Hematopoietic multipotent progenitor cell treated with erythropoietin and hydrocortisone succinate and interleukin-3 and kit ligand, for 4 days (in vitro differentiated cells): Measurements from ENCODE around the gene CKAP2L.

ENCODE experiments used
- DNase-seq: peaks from one replicate; pipeline ENCODE4 v3.0.0-alpha.2; 2015

CKAP2L gene

GRCh38 chr2:112757265-112757664 is 7.1 kb downstream of the CKAP2L start:
- peak; percentile 51 for DNase-seq

- no peak for DNase-seq
These were observed 8.2 kb downstream of the CKAP2L start for GRCh38 chr2:112756207-112756606.

- no peak for DNase-seq
These were observed 9.0 kb downstream of the CKAP2L start for GRCh38 chr2:112755444-112755843.

- DNase-seq, result peak; percentile 65
These were observed 9.8 kb downstream of the CKAP2L start for GRCh38 chr2:112754564-112754963.

- DNase-seq, result no peak
These were observed 11.7 kb downstream of the CKAP2L start for GRCh38 chr2:112752667-112753066.

- no peak for DNase-seq
These were observed 12.8 kb downstream of the CKAP2L start for GRCh38 chr2:112751451-112752197.

- no peak for DNase-seq
These were observed 13.9 kb downstream of the CKAP2L start for GRCh38 chr2:112750560-112750843.

GRCh38 chr2:112749755-112750559 is 14.5 kb downstream of the CKAP2L start:
- peak; percentile 93 for DNase-seq

GRCh38 chr2:112740527-112740926 is 23.9 kb downstream of the CKAP2L start:
- no peak for DNase-seq

GRCh38 chr2:112737542-112738232 is 26.7 kb downstream of the CKAP2L start:
- no peak for DNase-seq

- DNase-seq, result no peak
These were observed 30.5 kb downstream of the CKAP2L start for GRCh38 chr2:112733871-112734270.

GRCh38 chr2:112733456-112733855 is 31.0 kb downstream of the CKAP2L start:
- DNase-seq, result no peak

GRCh38 chr2:112731479-112731878 is 32.9 kb downstream of the CKAP2L start:
- no peak for DNase-seq

- no peak for DNase-seq
These were observed 33.6 kb downstream of the CKAP2L start for GRCh38 chr2:112730791-112731190.

- DNase-seq, result no peak
These were observed 34.2 kb downstream of the CKAP2L start for GRCh38 chr2:112730216-112730615.

GRCh38 chr2:112728378-112729175 is 35.8 kb downstream of the CKAP2L start:
- peak; percentile 57 for DNase-seq

- peak; percentile 70 for DNase-seq
These were observed 36.4 kb downstream of the CKAP2L start for GRCh38 chr2:112728029-112728362.

- no peak for DNase-seq
These were observed 37.0 kb downstream of the CKAP2L start for GRCh38 chr2:112727276-112728028.

GRCh38 chr2:112726487-112727190 is 37.8 kb downstream of the CKAP2L start:
- DNase-seq, result peak; percentile 97

- no peak for DNase-seq
These were observed 38.6 kb downstream of the CKAP2L start for GRCh38 chr2:112725545-112726457.
